Mucosa of descending colon (tissue), 3 donors: ENCODE results near the gene ANKRD24. TPM values are rescaled to one million over a fixed set of nuclear protein-coding genes. Genes with fewer than 3 reads are reported as not detected.
"Not testable (repeated sequence)": the region's sequence is repeated elsewhere in the genome, so short reads cannot be mapped to it uniquely, and the experiment has no call there.

Source experiments
- ATAC-seq: fragments of 200-7000 bp; cut with Tn5 transposase; one replicate; pipeline ENCODE4 v1.9.1; 2020; ENCODE audit warnings: mild to moderate bottlenecking, moderate library complexity
- DNase-seq, 3 donors: peaks; one replicate each; pipeline ENCODE4 v3.0.0-alpha.2; 2020
- H3K36me3 ChIP-seq: fragments of 200-600 bp; one replicate; pipeline ENCODE4 v1.8.0; 2021; ENCODE audit warnings: low read depth, mild to moderate bottlenecking
- H3K4me1 ChIP-seq: fragments of 200-600 bp; one replicate; pipeline ENCODE4 v1.8.0; 2021; ENCODE audit warnings: low read depth, mild to moderate bottlenecking
- H3K4me3 ChIP-seq: fragments of 200-600 bp; one replicate; pipeline ENCODE4 v1.8.0; 2021; ENCODE audit warnings: mild to moderate bottlenecking
- H3K9me3 ChIP-seq: fragments of 200-600 bp; one replicate; pipeline ENCODE4 v1.8.0; 2021; ENCODE audit warnings: mild to moderate bottlenecking
- intact Hi-C, 2 donors: fragments of 100-400 bp; cut with DNase I in 1 of 2; cut with micrococcal nuclease in 1 of 2; formaldehyde crosslinking; loops; one replicate each; pipeline versions ENCODE4 v1.11.0 to v1.11.1; 2022; cut with DNase I, micrococcal nuclease
- total RNA-seq, 3 donors: library from RNA; stranded (reverse); fragmentation: NEBNext Ultra II Directional in 2 of 3; extraction: Animal tissue kit (Norgen Biotek cat#: 25700) in 2 of 3; gene quantifications; one replicate each; pipeline versions ENCODE4 v1.2.1 to v1.2.4, GENCODE V29; 2021 to 2023
- TF ChIP-seq, protein P1 (sequence below): fragments of 200-600 bp; IDR thresholded peaks from one replicate; pipeline ENCODE4 v1.8.0; 2022; ENCODE audit warnings: antibody characterized with exemption, mild to moderate bottlenecking
- donor health status: DM: no; HTN: no; CAD: no; lungs with moderate emphysema.
- donor health status: DM: no; HTN: no; CAD: no.
- donor health status: DM: no; HTN: yes; CAD: no.

Gene ANKRD24
- total RNA-seq, 3 donors from 2014 or later: 0.95 to 2.7 (median 1.3) TPM

DNA sequence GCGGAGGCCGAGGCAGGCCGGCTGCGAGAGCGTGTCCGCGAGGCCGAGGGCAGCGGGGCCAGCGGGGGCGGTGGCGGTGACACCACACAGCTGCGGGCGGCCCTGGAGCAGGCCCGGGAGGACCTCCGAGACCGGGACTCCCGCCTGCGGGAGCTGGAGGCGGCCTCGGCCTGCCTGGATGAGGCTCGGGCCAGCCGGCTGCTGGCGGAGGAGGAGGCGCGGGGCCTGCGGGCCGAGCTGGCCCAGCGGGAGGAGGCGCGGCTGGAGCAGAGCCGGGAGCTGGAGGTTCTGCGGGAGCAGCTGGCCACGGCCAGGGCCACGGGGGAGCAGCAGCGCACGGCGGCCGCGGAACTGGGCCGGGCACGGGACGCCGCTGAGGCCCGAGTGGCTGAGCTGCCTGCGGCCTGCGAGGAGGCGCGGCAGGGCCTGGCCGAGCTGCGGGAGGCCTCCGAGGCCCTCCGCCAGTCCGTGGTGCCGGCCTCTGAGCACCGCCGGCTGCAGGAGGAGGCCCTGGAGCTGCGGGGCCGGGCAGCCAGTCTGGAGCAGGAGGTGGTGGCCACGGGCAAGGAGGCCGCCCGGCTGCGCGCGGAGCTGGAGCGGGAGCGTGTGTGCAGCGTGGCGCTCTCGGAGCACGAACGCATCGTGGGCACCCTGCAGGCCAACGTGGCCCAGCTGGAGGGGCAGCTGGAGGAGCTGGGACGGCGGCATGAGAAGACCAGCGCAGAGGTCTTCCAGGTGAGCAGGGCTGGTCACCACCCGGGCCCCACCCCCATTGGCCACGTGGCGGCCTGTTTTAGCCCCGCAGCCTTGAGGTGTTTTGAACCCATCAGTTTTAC, 35.2 kb downstream of the ANKRD24 start:
- ATAC-seq: no peak
- H3K4me1 ChIP-seq: no peaks in the 10 kb centered on the region
- DNase-seq: no peak
- intact Hi-C loops: no loop called here
- H3K4me3 ChIP-seq: no peak overlapping the region
- H3K9me3 ChIP-seq: no peaks in the 10 kb centered on the region
- H3K36me3 ChIP-seq: no peaks in the 10 kb centered on the region
- TF ChIP-seq, protein P1, sequence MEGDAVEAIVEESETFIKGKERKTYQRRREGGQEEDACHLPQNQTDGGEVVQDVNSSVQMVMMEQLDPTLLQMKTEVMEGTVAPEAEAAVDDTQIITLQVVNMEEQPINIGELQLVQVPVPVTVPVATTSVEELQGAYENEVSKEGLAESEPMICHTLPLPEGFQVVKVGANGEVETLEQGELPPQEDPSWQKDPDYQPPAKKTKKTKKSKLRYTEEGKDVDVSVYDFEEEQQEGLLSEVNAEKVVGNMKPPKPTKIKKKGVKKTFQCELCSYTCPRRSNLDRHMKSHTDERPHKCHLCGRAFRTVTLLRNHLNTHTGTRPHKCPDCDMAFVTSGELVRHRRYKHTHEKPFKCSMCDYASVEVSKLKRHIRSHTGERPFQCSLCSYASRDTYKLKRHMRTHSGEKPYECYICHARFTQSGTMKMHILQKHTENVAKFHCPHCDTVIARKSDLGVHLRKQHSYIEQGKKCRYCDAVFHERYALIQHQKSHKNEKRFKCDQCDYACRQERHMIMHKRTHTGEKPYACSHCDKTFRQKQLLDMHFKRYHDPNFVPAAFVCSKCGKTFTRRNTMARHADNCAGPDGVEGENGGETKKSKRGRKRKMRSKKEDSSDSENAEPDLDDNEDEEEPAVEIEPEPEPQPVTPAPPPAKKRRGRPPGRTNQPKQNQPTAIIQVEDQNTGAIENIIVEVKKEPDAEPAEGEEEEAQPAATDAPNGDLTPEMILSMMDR: no peak

DNA sequence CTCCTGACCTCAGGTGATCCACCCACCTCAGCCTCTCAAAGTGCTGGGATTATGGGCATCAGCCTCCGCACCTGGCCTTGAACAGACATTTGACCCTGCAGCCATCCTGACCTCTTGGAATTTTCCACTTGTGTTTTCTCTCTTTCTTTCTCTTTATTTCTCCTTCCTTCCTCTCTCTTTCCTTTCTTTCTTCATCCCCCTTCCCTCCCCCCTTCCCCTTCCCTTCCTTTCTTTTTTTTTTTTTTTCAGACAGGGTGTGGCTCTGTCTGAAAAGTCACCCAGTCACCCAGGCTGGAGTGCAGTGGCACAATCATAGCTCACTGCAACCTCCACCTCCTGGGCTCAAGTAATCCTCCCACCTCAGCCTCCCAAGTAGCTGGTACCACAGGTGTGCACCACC, 36.0 kb downstream of the ANKRD24 start:
- H3K4me1 ChIP-seq, H3K9me3 ChIP-seq, intact Hi-C loops, DNase-seq, ATAC-seq, H3K4me3 ChIP-seq, H3K36me3 ChIP-seq: not testable (repeated sequence)

DNA sequence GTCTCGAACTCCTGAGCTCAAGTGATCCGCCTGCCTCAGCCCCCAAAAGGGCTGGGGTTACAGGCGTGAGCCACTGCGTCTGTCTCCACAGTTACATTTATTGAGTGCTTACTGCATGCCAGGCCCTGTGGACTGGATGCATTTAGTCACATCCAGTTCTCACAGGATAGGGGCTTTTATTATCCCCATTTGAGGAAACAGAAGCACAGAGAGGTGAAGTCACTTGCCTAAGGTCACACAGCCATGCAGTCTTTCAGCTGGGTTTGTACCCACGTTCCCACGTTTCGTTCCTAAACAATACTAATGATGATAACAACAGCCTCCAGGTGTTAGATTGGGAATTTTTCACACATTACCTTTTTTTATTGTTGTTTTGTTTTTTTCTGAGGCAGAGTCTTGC, 37.7 kb downstream of the ANKRD24 start:
- no peaks in the 10 kb centered on the region for H3K9me3 ChIP-seq
- H3K4me3 ChIP-seq: no peak overlapping the region
- DNase-seq (no peak), ATAC-seq (no peak)
- no peaks in the 10 kb centered on the region for H3K4me1 ChIP-seq
- TF ChIP-seq, protein P1: no peak
- no peaks in the 10 kb centered on the region for H3K36me3 ChIP-seq
- intact Hi-C loops: no loop called here

DNA sequence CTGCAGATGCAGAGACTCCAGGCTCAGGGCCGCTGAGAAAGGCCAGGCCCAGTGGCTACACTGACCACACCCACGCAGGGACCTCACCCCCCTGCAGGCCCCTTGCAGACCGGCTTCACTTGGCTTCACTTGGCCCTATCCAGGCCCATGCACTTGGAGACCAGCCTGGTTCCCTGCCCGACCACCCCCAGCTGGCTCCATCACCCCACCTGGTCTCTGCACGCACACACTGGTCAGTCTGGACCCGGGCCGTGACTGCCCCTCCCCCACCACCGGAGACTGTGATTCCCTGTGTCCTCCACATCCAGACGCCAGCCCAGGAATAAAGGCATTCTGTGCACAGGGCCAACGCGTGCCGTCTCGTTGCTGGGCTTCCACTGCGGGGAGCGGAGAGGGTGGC, 42.0 kb downstream of the ANKRD24 start:
- DNase-seq (no peak), ATAC-seq (no peak)
- intact Hi-C loops: no loop called here
- TF ChIP-seq, protein P1: no peak
- H3K9me3 ChIP-seq: no peaks in the 10 kb centered on the region
- H3K4me3 ChIP-seq: no peak overlapping the region
- H3K36me3 ChIP-seq: no peaks in the 10 kb centered on the region
- no peaks in the 10 kb centered on the region for H3K4me1 ChIP-seq

DNA sequence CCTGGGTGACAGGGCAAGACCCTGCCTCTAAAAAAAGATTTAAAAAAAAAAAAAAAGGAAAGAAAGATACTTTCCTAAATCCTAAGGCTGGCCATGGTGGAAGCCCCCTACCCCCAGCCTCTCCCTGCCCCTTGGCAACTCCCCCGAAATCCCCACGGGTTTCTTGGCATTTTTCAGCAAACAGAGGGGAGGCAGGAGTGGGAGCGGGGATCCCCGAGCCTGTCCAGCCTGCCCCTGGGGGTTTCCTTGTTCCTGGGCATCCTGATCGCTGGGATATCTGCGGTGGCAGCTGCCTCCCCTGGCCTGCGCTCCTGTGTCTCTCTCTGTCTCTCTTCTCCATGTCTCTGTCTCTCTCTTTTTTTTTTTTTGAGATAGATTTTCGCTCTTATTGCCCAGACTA, 43.4 kb downstream of the ANKRD24 start:
- ATAC-seq (no peak), DNase-seq (no peak)
- Histone ChIP-seq H3K36me3 (no peaks in the 10 kb centered on the region), H3K9me3 (no peaks in the 10 kb centered on the region), H3K4me1 (no peaks in the 10 kb centered on the region), H3K4me3 (no peak overlapping the region)
- TF ChIP-seq, protein P1: no peak
- intact Hi-C loops: no loop called here

DNA sequence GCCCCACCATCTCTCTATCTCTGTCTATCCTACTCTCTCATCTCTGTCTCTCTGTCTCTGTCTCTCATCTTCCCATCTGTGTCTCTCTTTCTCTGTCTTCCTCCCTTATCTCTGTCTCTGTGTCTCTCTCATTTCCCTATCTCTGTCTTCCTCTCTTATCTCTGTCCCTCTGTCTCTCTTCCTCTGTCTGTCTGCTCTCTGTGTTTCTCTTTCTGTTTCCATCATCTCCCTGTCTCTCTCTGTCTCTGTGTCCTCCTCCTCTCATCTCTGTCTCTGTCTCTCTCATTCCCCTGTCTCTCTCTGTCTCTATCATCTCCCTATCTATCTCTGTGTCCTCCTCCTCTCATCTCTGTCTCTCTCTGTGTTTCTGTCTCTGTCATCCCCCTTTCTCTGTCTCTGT, 45.3 kb downstream of the ANKRD24 start:
- no peaks in the 10 kb centered on the region for H3K4me1 ChIP-seq
- no peak for ATAC-seq
- H3K4me3 ChIP-seq: no peak overlapping the region
- H3K9me3 ChIP-seq: no peaks in the 10 kb centered on the region
- H3K36me3 ChIP-seq: no peaks in the 10 kb centered on the region
- DNase-seq: no peak
- TF ChIP-seq, protein P1: no peak
- intact Hi-C loops: no loop called here
